NCI-H748 treated with DMSO at 0.1 percent for 48 hours (cell line): ENCODE data around the gene SMYD1.
"Not testable (repeated sequence)": the region's sequence is repeated elsewhere in the genome, so short reads cannot be mapped to it uniquely, and the experiment has no call there.

Source experiments
- DNase-seq: peaks from one replicate; lab custom pipeline; 2025; lab: John Stamatoyannopoulos, UW

The SMYD1 gene

DNA sequence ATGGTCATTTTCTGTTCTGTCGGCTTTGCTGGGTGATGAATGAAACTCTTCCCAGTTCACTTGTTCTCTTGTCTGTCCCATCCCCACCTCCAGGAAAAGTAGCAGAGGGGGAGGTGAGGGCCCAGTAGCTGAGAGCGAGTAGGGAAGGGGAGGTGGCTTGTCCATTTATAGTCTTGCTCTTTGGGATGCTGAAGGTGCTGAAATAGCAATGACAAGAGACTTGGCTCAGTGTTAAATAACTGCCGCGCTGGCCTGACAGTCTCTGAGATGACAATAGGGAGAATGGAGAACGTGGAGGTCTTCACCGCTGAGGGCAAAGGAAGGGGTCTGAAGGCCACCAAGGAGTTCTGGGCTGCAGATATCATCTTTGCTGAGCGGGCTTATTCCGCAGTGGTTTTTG, at the start of gene SMYD1:
SMYD1 (plus strand) TSS at position 228 of the 400 bp plus-strand sequence; CDS start at position 268, 40 bp downstream.
- no peak for DNase-seq

DNA sequence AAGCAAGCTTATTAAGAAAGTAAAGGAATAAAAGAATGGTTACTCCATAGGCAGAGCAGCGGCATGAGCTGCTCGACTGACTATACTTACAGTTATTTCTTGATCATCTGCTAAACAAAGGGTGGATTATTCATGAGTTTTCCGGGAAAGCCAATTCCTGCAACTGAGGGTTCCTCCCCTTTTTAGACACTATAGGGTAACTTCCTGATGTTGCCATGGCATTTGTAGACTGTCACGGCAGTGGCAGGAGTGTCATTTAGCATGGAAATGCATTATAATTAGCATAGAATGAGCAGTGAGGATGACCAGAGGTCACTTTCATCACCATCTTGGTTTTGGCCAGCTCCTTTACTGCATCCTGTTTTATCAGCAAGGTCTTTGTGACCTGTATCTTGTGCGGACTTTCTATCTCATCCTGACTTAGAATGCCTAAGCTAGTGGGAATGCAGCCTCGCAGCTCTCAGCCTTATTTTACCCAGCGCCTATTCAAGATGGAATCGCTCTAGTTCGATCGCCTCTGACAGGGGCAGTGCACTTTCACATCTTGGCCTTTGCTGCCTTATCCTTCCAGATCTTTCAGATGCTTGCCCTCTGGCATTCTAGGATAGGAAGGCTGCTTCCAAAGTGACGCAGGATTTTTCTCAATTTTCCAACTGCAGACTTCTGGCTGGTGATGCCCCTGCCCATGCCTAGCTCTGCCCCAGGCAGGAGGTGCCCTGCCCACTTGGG, 49.4 kb upstream of the SMYD1 start:
- not testable (repeated sequence) for DNase-seq

DNA sequence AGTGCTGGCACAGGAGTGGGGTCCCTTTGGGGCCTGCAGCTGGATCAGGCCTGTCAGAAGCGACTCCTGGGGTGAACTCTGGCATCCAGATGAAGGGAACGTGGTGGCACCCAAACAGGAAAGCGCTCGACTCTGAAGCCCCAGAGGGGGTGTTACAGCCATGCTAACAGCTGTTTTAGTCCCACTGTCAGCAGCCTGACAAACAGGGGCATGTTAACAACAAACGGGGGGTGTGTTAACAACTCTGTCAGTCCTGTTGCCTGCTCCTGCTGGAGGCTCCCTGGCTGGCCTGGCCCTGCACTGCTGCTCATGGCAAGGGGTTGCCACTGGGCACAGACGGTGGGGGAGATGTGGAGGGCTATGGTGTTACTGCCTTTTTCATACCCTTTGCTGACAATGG, 48.7 kb upstream of the SMYD1 start:
- no peak for DNase-seq

DNA sequence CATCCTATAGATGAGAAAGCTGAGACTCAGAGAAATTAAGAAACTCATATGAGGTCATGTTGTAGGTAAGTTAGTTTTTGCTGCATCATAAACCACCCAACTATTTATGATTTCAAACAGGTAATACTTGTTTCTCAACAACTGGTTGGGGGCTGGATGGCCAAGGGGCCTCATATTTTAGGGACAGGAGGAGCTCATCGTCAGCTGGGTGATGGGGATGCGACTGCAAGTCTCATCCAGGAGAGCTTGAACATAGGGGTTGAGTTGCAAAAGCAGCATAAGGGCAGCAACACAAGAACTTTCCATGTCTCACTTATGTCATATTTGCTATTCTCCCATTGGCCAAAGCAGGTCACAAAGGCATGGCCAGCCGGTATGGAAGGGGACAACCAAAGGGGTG, 47.6 kb upstream of the SMYD1 start:
- DNase-seq, result no peak

DNA sequence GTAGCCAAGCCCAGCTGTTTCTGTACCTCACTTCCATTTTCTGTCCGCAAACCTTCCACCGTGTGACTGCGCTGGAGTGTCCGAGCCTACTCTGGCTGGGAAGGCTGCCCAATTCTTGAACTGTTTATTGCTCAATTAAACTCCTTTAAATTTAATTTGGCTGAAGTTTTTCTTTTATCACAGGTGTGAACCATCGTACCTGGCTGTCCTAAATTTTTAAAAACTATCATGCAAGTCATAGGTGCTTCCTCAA, 45.0 kb upstream of the SMYD1 start:
- no peak for DNase-seq

DNA sequence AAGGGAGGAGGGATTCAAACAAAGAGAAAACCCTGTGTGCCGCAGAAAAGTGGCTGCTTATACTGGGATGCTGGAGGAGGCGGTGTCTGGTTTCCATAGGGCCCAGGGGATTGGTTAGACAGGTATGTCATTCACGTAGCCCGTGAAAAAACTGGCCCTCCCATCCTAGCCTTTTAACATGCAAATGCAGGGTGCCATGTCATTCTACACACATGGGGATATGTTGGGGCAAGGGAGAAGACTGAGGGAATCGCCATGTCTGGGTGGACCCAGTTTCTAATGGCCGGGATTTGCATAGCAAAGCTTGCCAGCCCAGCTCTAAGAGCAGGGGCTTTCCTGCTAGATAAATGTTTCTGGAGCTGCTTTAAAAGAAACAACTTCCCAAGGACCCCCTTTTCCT, 43.1 kb upstream of the SMYD1 start:
- no peak for DNase-seq

DNA sequence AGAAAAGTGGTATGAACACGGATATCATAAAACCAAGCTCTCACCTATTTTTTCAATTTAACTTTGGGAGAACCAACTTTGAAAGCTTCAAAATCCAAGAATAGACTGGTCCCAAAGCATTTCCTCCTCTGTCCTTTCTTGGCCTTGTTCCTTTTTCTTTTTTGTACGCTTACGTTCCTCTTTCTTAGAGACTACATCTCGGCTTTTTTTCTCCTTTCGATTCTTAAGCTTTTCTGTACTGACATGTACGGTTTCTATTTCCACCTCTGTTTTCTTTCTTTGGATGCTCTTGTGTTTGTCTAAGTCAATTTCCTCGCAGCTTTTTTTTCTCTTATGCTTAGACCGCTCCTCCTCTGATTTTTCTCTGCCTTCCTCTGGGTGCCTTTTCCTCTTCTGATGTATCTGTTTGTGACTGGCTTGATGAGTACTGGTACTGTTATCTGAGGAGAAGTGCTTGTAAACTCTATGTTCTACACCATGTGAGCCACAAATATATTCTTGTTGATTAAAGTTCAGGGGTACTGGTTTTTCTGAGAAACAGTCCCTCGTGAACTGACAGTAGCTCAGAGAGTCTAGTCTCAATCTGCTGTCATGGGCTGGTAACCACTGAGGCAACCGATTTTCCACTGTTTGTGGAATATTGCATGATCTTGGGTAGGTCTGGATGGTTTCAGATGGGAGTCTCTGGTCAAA, 39.8 kb upstream of the SMYD1 start:
- DNase-seq, result no peak

DNA sequence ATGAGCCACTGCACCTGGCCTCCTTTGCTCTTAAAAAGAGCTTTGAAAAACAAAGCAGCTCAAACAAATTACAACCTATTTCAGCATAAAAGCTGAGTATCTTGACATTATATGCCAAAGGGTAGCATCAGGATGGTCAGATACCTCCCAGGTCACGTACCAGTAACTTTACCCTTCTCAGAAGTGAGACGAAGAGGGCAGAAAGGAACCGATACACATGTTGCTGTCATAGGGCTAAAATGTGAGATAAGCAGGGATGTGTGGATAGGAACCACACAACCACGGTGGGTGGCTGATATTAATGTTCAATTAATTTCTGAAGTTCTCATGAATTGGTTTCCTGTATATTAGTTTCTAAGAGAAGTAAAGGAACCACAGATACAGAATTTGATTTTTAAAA, 38.7 kb upstream of the SMYD1 start:
- DNase-seq, result no peak

DNA sequence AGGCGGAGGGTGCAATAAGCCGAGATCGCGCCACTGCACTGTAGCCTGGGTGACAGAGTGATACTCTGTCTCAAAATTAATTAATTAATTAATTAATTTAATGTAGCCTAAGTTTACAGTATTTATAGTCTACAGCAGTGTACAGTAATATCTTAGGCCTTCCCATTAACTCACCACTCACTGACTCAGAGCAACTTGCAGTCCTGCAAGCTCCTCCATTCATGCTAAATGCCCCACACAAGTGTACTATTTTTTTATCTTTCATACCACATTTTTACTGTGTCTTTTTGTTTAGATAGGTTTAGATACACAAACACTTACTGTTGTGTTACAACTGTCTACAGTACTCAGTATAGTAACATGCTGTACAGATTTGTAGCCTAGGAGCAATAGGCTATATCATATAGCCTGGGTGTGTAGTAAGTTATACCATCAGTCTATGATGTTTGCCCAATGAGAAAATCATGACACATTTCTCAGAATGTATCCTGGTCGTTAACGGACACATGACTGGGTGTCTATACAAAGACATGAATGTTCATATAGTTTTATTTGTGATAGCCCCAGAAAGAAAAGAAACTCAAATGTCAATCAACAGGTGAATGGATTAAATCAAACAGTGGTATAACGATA, 35.4 kb upstream of the SMYD1 start:
- no peak for DNase-seq

DNA sequence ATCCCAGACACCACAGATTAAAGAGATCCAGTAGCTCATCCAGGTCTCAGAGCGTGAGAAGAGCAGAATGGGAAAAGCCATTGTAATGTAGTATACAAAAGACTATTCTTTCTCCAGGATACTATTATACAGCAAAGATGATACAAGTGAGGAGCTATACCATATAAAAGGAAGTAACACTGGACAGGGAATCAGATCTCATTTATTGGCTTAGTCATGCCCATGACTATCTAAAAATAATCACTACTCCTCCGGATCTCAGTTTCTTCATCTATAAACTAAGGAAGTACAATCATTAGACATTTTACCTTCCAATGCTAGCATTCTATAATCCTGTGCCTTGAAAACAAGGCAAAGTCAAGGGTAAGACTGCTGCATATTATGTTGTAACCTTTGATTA, 31.4 kb upstream of the SMYD1 start:
- no peak for DNase-seq

DNA sequence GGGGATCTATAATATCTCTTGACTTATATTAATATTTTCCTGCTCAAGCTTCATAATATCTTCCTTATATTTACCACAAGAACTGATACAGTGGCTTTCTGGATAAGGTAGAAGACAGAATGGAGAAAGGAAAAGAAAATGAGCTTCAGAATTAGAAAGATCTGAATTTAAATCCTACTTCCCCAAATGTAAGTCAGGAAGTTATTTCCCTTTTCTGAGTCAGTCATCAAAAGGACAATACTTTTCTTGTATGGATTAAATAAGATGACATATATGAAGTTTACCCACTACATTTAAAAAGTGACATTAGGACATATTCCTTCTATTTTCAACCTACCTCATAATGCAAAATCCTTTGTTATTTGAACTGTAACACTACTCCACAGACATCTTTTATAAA, 31.0 kb upstream of the SMYD1 start:
- DNase-seq, result no peak

DNA sequence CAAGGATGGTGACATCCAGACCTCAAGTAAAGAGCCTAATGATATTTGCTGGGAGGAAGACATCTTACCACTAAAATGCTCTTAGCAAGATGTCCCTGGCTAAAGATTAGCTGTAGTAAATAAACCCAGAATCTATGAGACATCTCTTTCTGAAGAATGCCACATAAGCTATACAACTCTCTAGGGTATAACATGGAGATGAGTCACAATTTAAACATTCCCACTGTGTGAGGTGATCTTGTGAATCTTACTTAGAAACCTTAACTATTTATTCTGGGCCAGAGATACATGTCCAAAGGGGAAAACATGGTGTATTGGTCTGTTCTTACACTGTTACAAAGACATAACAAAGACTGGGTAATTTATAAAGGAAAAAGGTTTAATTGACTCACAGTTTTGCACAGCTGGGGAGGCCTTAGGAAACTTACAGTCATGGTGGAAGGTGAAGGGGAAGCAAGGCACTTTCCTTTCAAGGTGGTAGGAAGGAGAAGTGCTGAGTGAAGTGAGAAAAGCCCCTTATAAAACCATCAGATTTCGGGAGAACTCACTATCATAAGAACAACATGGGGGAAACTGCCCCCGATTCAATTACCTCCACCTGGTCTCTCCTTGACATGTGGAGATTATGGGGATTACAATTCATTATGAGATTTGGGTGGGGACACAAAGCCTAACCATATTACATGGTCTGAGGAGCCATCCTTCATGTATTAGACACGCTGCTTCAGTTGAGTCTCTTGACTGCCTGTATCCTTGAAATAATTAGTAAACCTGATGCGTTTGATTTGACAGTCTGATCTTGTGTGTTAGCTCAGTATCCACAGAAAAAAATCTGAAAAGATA, 29.1 kb upstream of the SMYD1 start:
- no peak for DNase-seq

DNA sequence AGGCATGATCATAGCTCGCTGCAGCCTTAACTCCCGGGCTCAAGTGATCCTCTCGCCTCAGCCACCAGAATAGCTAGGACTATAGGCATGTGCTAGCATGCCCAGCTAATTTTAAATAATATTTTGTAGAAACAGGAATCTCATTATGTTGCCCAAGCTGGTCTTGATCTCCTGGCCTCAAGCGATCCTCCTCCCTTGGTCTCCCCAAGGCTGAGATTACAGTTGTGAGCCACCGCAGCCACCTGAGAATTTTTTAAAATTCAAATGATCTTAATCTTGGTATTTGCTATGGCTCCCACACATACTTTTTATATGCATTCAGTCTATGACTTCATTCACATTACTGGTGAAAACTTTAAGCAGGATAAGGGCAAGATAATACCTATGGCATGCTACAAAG, 25.1 kb upstream of the SMYD1 start:
- DNase-seq, result no peak

DNA sequence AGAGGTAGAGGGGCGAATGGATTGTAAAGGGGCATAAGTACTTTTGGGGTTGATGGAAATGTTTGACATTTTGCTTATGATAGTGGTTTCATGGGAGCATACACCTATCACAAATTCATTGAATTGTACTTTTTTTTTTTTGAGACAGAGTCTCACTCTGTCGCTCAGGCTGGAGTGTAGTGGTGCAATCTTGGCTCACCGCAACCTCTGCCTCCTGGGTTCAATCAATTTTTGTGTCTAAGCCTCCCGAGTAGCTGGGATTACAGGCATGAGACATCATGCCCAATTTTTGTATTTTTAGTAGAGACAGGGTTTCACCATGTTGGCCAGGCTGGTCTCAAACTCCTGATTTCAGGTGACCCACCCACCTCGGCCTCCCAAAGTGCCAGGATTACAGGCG, 22.1 kb upstream of the SMYD1 start:
- not testable (repeated sequence) for DNase-seq

DNA sequence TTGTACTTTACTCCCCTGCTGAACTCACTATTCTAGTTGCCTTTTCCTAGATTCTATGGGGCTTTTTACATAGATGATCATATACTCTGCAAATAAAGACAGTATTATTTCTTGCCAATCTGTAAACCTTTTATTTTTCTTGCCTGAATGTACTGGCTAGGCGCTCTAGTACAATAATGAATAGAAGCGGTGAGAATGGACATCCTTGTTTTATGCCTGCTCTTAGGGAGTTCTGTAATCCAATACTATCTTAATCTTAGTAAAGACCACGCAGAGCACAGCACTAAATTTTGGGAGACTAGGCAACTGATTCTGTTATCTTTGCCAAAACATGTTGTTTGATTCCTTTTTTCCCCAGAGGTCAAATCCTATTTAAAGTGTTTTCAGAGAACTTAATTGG, 19.1 kb upstream of the SMYD1 start:
- no peak for DNase-seq

DNA sequence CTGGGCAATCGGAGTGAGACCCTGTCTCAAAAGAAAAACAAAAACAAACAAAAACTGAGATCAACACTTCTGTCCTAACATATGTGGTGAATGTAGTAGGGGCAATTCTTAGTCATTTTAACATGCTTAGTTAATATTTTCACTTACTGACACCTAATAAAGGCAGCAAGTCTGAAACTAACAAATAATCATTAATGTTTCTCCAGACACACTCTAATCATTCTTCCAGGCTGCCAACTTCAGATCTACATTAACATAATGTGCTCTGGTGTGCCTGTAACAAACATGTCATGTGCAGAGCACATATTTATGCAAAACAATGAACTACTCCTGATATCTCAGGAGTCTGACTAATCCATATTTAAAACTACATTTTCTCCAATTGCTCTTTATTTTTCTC, 18.0 kb upstream of the SMYD1 start:
- no peak for DNase-seq

DNA sequence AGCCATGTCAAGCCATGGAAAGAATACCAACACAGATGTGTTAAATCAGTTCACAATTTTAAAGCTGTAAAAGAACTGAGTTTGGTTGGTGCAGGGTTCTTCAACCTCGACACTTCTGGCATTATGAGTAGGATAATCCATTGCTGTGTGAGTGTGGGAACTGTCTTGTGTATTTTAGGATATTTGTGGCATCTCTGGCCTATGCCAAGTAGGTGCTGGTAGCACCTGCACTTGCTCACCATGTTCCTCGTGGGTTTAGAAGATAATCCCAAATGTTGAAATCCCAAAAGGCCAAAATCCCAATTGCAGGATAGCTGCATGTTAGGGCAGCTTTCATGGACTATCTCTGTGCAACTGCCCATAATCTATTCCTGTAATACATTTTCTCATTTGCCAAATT, 15.8 kb upstream of the SMYD1 start:
- DNase-seq, result no peak

DNA sequence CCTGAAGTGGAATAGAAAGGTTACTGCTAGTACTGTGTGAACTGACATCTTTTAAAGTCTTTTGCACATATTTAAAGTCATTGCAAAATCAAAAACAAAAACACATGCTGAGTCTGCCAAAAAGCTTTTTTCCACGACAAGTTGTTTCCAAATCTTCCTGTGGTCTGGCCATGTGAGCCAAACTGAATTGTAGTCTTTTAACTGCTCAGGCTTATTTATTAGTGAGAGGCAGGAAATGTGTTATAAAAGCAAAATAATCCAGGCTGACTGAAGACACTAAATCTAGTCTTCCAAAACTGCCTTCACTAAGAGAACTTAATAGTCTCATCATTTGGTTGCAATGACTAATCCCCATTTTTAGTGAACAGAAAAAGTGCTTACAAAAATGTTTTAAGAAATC, 14.3 kb upstream of the SMYD1 start:
- no peak for DNase-seq

DNA sequence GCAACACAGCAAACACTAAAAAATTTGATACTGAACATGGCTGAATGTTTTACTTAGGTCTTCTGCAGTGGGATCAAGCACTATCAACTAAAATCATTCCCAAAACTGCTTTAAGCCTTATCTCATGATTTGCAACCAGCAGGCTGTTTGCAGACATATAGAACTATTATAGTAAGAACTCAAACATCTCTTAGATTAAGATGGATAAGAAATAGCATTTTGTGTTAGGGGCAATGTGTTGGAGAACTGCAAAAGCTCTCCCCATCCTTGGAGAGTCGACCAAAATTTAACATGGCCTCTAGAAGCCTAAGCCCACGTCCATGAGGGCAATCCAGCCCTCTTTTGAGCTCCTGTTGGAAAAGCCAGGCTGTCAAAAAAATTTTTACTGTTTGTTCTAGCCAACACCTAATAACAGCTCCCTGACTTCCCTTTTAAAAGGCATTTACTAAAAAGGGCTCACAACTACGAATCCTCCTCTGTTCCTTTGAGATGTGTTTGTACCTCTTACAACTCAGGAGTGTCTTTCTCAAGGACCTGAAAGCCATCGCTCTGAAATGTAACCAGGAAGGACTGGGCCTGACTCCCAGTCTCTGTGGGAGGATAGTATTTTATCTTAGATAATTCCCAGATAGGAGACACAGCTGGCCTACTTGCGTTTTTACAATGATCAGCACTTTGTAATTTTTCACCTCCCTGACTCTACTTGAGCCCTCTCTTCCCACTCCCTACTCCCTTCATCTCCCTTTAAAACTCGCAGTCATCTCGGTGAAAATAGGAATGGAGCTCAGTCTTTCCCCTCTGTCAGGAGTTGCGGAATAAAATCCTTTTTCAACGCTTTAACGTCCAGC, 13.5 kb upstream of the SMYD1 start:
- no peak for DNase-seq

DNA sequence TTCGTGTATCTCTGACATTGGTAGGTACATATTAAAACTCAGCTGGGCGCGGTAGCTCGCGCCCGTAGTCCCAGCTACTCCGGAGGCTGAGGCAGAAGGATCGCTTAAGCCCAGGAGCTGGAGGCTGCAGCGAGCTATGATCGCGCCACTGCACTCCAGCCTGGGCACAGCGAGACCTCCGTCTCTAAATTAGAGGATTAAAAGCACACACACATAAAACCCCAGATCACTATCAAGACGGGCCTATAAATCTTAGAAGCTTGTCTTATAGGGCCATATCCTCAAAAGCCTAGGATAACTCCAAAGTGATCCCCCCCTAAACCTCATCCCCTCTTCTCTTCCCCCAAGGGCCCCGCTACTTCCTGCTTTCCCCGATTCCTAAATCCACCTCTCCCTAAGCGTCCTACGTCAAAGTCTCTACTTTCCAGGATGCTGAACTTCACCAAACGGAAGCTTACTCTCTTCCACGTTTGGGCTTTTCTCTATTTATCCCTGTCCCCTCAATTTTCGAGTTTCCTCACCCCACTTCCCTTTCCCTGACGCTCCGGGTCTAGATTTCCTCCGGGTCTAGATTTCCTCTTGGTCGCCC, 12.7 kb upstream of the SMYD1 start:
- DNase-seq, result no peak

DNA sequence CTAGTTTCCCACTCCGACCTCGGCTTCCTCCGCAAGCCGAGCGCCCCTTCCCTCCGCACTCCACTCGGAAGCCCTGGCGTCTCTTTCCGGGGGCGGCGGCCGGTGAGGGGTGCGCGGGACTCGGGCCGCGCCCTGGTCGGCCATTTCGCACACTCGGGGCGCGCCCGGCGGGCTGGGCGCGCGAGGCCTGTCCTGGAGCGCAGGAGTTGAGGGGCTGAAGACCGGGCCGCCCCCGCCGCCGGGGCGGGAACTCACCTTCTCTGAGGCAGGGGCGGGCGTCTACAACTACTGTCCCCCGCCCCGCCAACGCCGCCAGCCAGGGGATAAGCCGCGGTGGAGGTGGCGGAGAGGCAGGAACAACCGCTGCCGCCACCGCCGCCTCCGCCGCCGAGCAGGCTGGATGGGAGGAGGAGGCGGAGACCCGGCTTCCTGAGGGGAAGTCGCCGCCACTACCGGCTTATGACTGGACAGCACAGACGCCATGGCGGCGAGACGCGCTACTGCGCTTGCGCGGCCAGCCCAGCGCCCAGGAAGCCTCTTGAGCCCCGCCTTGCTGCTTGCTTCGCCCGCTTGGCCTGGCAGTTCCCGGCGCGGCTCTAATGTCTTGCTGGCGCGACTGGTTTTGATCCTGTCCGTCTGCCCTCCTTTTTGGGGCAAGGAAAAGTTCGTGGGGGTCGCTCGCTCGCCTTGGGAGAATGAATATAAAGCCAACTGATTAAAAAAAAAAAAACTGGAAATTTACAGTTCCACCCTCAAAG, 12.1 kb upstream of the SMYD1 start, which contains the start of gene KRCC1:
KRCC1 (minus strand) TSS at position 413 of the 758 bp plus-strand sequence. CDS start 27,220 bp downstream, outside the sequence.
- peak; percentile 34 for DNase-seq
